OCI-LY7 (cell line): Measurements from ENCODE around the gene NAA38. TPM values are rescaled to one million over a fixed set of nuclear protein-coding genes. Genes with fewer than 3 reads are reported as not detected.
A peak's percentile ranks its signal among the peaks of the same experiment; 100 is the strongest.

Experiments
- BruUV-seq: library from RNA; stranded (reverse); fragments of 400-500 nt; replicated peaks from 2 replicates; lab custom pipeline; 2021; lab: Mats Ljungman, UMichigan
- CTCF ChIA-PET: fragments of 300-600 bp; sonication (Branson Sonifier 250); formaldehyde crosslinking; loops from one replicate; lab custom pipeline; 2022; ENCODE audit warnings: antibody characterized with exemption; ENCODE audit not compliant: unreplicated experiment; lab: Charles Lee
- POLR2A ChIA-PET: fragments of 300-600 bp; sonication (Branson Sonifier 250); formaldehyde crosslinking; loops from one replicate; lab custom pipeline; 2022; ENCODE audit warnings: antibody characterized with exemption; lab: Charles Lee
- DNase-seq: peaks from one replicate; pipeline ENCODE4 v3.0.0-alpha.2; 2015; ENCODE audit warnings: low spot score
- H2AFZ ChIP-seq: fragments of 200-600 bp; sonication (generic), shearing (Covaris generic); 2 replicates; pipeline ENCODE4 v1.6.1; 2014; ENCODE audit warnings: mild to moderate bottlenecking, antibody characterized with exemption, low read length, moderate library complexity
- H3K27ac ChIP-seq: fragments of 200-600 bp; sonication (generic); 2 replicates; pipeline ENCODE4 v1.5.1; 2014; ENCODE audit warnings: mixed run types, low read depth, mild to moderate bottlenecking, moderate library complexity, low read length, inconsistent platforms; ENCODE audit not compliant: poor library complexity, severe bottlenecking
- H3K36me3 ChIP-seq: fragments of 200-600 bp; sonication (generic); 2 replicates; pipeline ENCODE4 v1.6.1; 2014; ENCODE audit warnings: mild to moderate bottlenecking, antibody characterized with exemption, low read length, moderate library complexity, mixed read lengths; ENCODE audit not compliant: insufficient read depth
- H3K4me1 ChIP-seq: fragments of 200-600 bp; sonication (generic); 2 replicates; pipeline ENCODE4 v1.5.1; 2014; ENCODE audit warnings: mild to moderate bottlenecking, low read length; ENCODE audit not compliant: insufficient read depth, poor library complexity, severe bottlenecking
- H3K4me2 ChIP-seq: fragments of 200-600 bp; sonication (generic); 2 replicates; pipeline ENCODE4 v1.6.1; 2014; ENCODE audit warnings: mild to moderate bottlenecking, low read length
- H3K4me3 ChIP-seq: fragments of 200-600 bp; sonication (generic); 2 replicates; pipeline ENCODE4 v1.5.1; 2014; ENCODE audit warnings: mild to moderate bottlenecking, low read depth, low read length; ENCODE audit not compliant: poor library complexity, severe bottlenecking
- H3K79me2 ChIP-seq: fragments of 200-600 bp; sonication (generic); 2 replicates; pipeline ENCODE4 v1.6.1; 2016; ENCODE audit warnings: low read depth, mild to moderate bottlenecking, low read length, moderate library complexity, mixed read lengths; ENCODE audit not compliant: insufficient read depth
- H3K9me2 ChIP-seq: fragments of 200-600 bp; sonication (generic); 2 replicates; pipeline ENCODE4 v1.6.1; 2016; ENCODE audit warnings: mild to moderate bottlenecking, low read length, mixed read lengths; ENCODE audit not compliant: insufficient read depth
- H3K9me3 ChIP-seq: fragments of 200-600 bp; sonication (generic); 2 replicates; pipeline ENCODE4 v1.6.1; 2014; ENCODE audit warnings: mild to moderate bottlenecking, mixed run types, low read length, mixed read lengths
- H4K20me1 ChIP-seq: fragments of 200-600 bp; sonication (generic); 2 replicates; pipeline ENCODE4 v1.6.1; 2014; ENCODE audit warnings: mild to moderate bottlenecking, antibody characterized with exemption, low read length, moderate library complexity, mixed read lengths; ENCODE audit not compliant: insufficient read depth
- CTCF ChIP-seq: fragments of 200-600 bp; sonication (generic); conservative IDR thresholded peaks from 2 replicates; pipeline ENCODE4 v1.5.1; 2014; ENCODE audit warnings: mild to moderate bottlenecking, antibody characterized with exemption, low read length, moderate library complexity, mixed read lengths
- EZH2phosphoT487 ChIP-seq: fragments of 200-600 bp; sonication (generic); IDR thresholded peaks from 2 replicates; pipeline ENCODE4 v1.6.1; 2018; ENCODE audit warnings: low read depth, borderline replicate concordance, mild to moderate bottlenecking, mixed run types, antibody characterized with exemption, low read length, moderate library complexity, mixed read lengths
- intact Hi-C: fragments of 100-400 bp; cut with micrococcal nuclease; formaldehyde crosslinking; loops from one replicate; pipeline ENCODE4 v1.10.0; 2022; ENCODE audit not compliant: unreplicated experiment
- total RNA-seq, 2 experiments: library from RNA; depleted of rRNA in 1 of 2; stranded (reverse); fragments of >200 nt in 1 of 2; shearing (Covaris generic) in 1 of 2; gene quantifications; 2 replicates each; pipeline ENCODE4 v1.2.3, GENCODE V29; 2014 to 2022

The NAA38 gene
- total RNA-seq, 2 experiments from 2014 or later, result 149 to 168 TPM

- DNase-seq, result peak; percentile 32
- H2AFZ ChIP-seq, result no peak overlapping the region
- 0 out of 2 replicates have a peak, but pooled peaks cover 5% of the 10 kb centered on the region for H4K20me1 ChIP-seq
- peak overlapping the region; percentile 90 for H3K27ac ChIP-seq
- H3K79me2 ChIP-seq, result peaks cover 64% of the 10 kb centered on the region
- CTCF ChIA-PET, result no interaction called here
- H3K4me1 ChIP-seq, result peaks cover 56% of the 10 kb centered on the region
- intact Hi-C loops, result loop anchor here (5.0 kb wide), 1 partner anchor 233 kb away; the partner anchor contains the start of gene ALOXE3
- H3K36me3 ChIP-seq, result peaks cover 34% of the 10 kb centered on the region
- H3K9me2 ChIP-seq, result no peaks in the 10 kb centered on the region
- no peak for TF ChIP-seq EZH2phosphoT487
- no peak for TF ChIP-seq CTCF
- H3K4me3 ChIP-seq, result peak overlapping the region; percentile 95
- no peaks in the 10 kb centered on the region for H3K9me3 ChIP-seq
- no TSS peak for BruUV-seq
- H3K4me2 ChIP-seq, result no peak overlapping the region; the same call in 1 of the 2 replicates
- POLR2A ChIA-PET, result interaction anchor here (1.3 kb wide), 1 partner anchor 25 kb away, joined by 3 read pairs; no protein-coding TSS in a partner anchor
These were observed 27.4 kb upstream of the NAA38 start for GRCh38 chr17:7884581-7885366.

- peaks cover 37% of the 10 kb centered on the region for H3K36me3 ChIP-seq
- H3K79me2 ChIP-seq, result peaks cover 65% of the 10 kb centered on the region
- CTCF ChIA-PET, result no interaction called here
- H2AFZ ChIP-seq, result no peak overlapping the region; the same call in 1 of the 2 replicates
- H3K4me3 ChIP-seq, result peak overlapping the region; percentile 70
- H3K9me3 ChIP-seq, result no peaks in the 10 kb centered on the region
- BruUV-seq, result no TSS peak
- no peak for TF ChIP-seq CTCF
- no peak for TF ChIP-seq EZH2phosphoT487
- DNase-seq, result peak; percentile 61
- H3K4me2 ChIP-seq, result peak overlapping the region; percentile 97
- no peaks in the 10 kb centered on the region for H3K9me2 ChIP-seq
- intact Hi-C loops, result no loop called here
- H3K4me1 ChIP-seq, result peaks cover 60% of the 10 kb centered on the region
- H3K27ac ChIP-seq, result peak overlapping the region; percentile 87
- POLR2A ChIA-PET, result interaction anchor here (0.6 to 1.3 kb wide), 2 partner anchors 12 to 53 kb away, joined by 3 to 5 read pairs; no protein-coding TSS in a partner anchor
- 0 out of 2 replicates have a peak, but pooled peaks cover 5% of the 10 kb centered on the region for H4K20me1 ChIP-seq
These were observed 26.5 kb upstream of the NAA38 start for GRCh38 chr17:7883781-7884386.
